NCI-H146 treated with DMSO at 0.1 percent for 48 hours (cell line): ENCODE data around the gene RETREG1.
A peak's percentile ranks its signal among the peaks of the same experiment; 100 is the strongest.
"Not testable (repeated sequence)": the region's sequence is repeated elsewhere in the genome, so short reads cannot be mapped to it uniquely, and the experiment has no call there.

Experiments
- DNase-seq: peaks from one replicate; lab custom pipeline; 2025; ENCODE audit not compliant: unreplicated experiment; lab: John Stamatoyannopoulos, UW

The RETREG1 gene

GRCh38 chr5:16616536-16617273 is at the start of gene RETREG1:
RETREG1 (minus strand) TSS chr5:16616997; CDS start chr5:16616971, 26 bp downstream.
- DNase-seq = peak; percentile 44

- DNase-seq = no peak
Measured at GRCh38 chr5:16666130-16666882, 49.5 kb upstream of the RETREG1 start.

- no peak for DNase-seq
Measured at GRCh38 chr5:16665601-16666000, 48.8 kb upstream of the RETREG1 start.

GRCh38 chr5:16664368-16664767 is 47.6 kb upstream of the RETREG1 start:
- DNase-seq = no peak

GRCh38 chr5:16663840-16664239 is 47.0 kb upstream of the RETREG1 start:
- no peak for DNase-seq

GRCh38 chr5:16661713-16662112 is 44.9 kb upstream of the RETREG1 start:
- DNase-seq = no peak

GRCh38 chr5:16660982-16661381 is 44.2 kb upstream of the RETREG1 start:
- DNase-seq = no peak

- DNase-seq = no peak
Measured at GRCh38 chr5:16659536-16659935, 42.7 kb upstream of the RETREG1 start.

- no peak for DNase-seq
Measured at GRCh38 chr5:16656561-16657191, 39.9 kb upstream of the RETREG1 start.

- no peak for DNase-seq
Measured at GRCh38 chr5:16654647-16655334, 38.0 kb upstream of the RETREG1 start.

- not testable (repeated sequence) for DNase-seq
Measured at GRCh38 chr5:16648739-16649138, 31.9 kb upstream of the RETREG1 start.

- no peak for DNase-seq
Measured at GRCh38 chr5:16644301-16644889, 27.6 kb upstream of the RETREG1 start.

- DNase-seq = no peak
Measured at GRCh38 chr5:16642867-16643266, 26.1 kb upstream of the RETREG1 start.

- DNase-seq = no peak
Measured at GRCh38 chr5:16639206-16639605, 22.4 kb upstream of the RETREG1 start.

GRCh38 chr5:16628376-16628775 is 11.6 kb upstream of the RETREG1 start:
- DNase-seq = no peak

GRCh38 chr5:16626696-16627264 is 10.0 kb upstream of the RETREG1 start:
- DNase-seq = no peak

- no peak for DNase-seq
Measured at GRCh38 chr5:16625096-16625495, 8.3 kb upstream of the RETREG1 start.

- DNase-seq = no peak
Measured at GRCh38 chr5:16619136-16619535, 2.3 kb upstream of the RETREG1 start.

- peak; percentile 68 for DNase-seq
Measured at GRCh38 chr5:16618138-16618897, 1.5 kb upstream of the RETREG1 start.
